Ovary (tissue), 3 donors: ENCODE data around the gene POU2AF1.

Source experiments
- CTCF ChIP-seq, 3 donors: fragments of 450-650 bp in 2 of 3; fragments of 200-600 bp in 1 of 3; IDR thresholded peaks; one replicate each; pipeline versions ENCODE4 v1.5.1 to v1.8.0; 2016 to 2022; ENCODE audit warnings: antibody characterized with exemption in 3 of 3, mild to moderate bottlenecking in 1 of 3
- POLR2A ChIP-seq: fragments of 450-650 bp; IDR thresholded peaks from one replicate; pipeline ENCODE4 v1.6.1; 2017; ENCODE audit warnings: antibody characterized with exemption, mild to moderate bottlenecking, moderate library complexity
- donor health status: DM: no; HTN: no; CAD: no.

- TF ChIP-seq CTCF (IDR thresholded peaks at IDR 0.05) = no peak
- no peak for TF ChIP-seq POLR2A
These were observed 26.8 kb downstream of the POU2AF1 start for GRCh38 chr11:111352231-111352746.
